Inferior parietal cortex (tissue), 1 donor: ENCODE data around the gene VTI1A.
"Not testable (repeated sequence)": the region's sequence is repeated elsewhere in the genome, so short reads cannot be mapped to it uniquely, and the experiment has no call there.

Experiments used
- DNase-seq: peaks from one replicate; pipeline ENCODE4 v3.0.0-alpha.2; 2016; ENCODE audit errors: extremely low spot score

Gene VTI1A

GRCh38 chr10:112587729-112588128 lies 140.7 kb downstream of the VTI1A start:
- no peak for DNase-seq

- no peak for DNase-seq
Observed at GRCh38 chr10:112588225-112588990, 141.4 kb downstream of the VTI1A start.

- no peak for DNase-seq
Observed at GRCh38 chr10:112589081-112589480, 142.1 kb downstream of the VTI1A start.

- DNase-seq = not testable (repeated sequence)
Observed at GRCh38 chr10:112590786-112591185, 143.8 kb downstream of the VTI1A start.

- DNase-seq = no peak
Observed at GRCh38 chr10:112593023-112593422, 146.0 kb downstream of the VTI1A start.

- no peak for DNase-seq
Observed at GRCh38 chr10:112601214-112602090, 154.4 kb downstream of the VTI1A start.

- DNase-seq = no peak
Observed at GRCh38 chr10:112603062-112603461, 156.0 kb downstream of the VTI1A start.

- no peak for DNase-seq
Observed at GRCh38 chr10:112605063-112605462, 158.0 kb downstream of the VTI1A start.

- DNase-seq = no peak
Observed at GRCh38 chr10:112607506-112607905, 160.5 kb downstream of the VTI1A start.

- DNase-seq = no peak
Observed at GRCh38 chr10:112613620-112614019, 166.6 kb downstream of the VTI1A start.

GRCh38 chr10:112614072-112614471 lies 167.1 kb downstream of the VTI1A start:
- no peak for DNase-seq

GRCh38 chr10:112614586-112614985 lies 167.6 kb downstream of the VTI1A start:
- DNase-seq = no peak

- no peak for DNase-seq
Observed at GRCh38 chr10:112615269-112615668, 168.3 kb downstream of the VTI1A start.

GRCh38 chr10:112616647-112617046 lies 169.6 kb downstream of the VTI1A start:
- no peak for DNase-seq

GRCh38 chr10:112618814-112619213 lies 171.8 kb downstream of the VTI1A start:
- no peak for DNase-seq

- no peak for DNase-seq
Observed at GRCh38 chr10:112619556-112619955, 172.5 kb downstream of the VTI1A start.

- no peak for DNase-seq
Observed at GRCh38 chr10:112622786-112623185, 175.8 kb downstream of the VTI1A start.

GRCh38 chr10:112624546-112625048 lies 177.6 kb downstream of the VTI1A start:
- DNase-seq = no peak

GRCh38 chr10:112628951-112629609 lies 182.1 kb downstream of the VTI1A start:
- no peak for DNase-seq

GRCh38 chr10:112631501-112632400 lies 184.7 kb downstream of the VTI1A start:
- no peak for DNase-seq
